NCI-H2029 treated with DMSO at 0.1 percent for 48 hours (cell line): ENCODE results near the gene LAG3.
"Not testable (repeated sequence)": the region's sequence is repeated elsewhere in the genome, so short reads cannot be mapped to it uniquely, and the experiment has no call there.

Source experiments
- DNase-seq: peaks from one replicate; lab custom pipeline; 2025; lab: John Stamatoyannopoulos, UW

The LAG3 gene

GRCh38 chr12:6772331-6772695 is at the start of gene LAG3:
TSS of gene LAG3 (plus strand) at chr12:6772520. CDS start at chr12:6772853, 333 bp downstream.
- no peak for DNase-seq

- DNase-seq: no peak
These were observed 49.5 kb upstream of the LAG3 start for GRCh38 chr12:6722863-6723262.

GRCh38 chr12:6723607-6724408 is 48.5 kb upstream of the LAG3 start, which contains the start of gene COPS7A:
TSS of gene COPS7A (plus strand) at chr12:6724046. CDS start at chr12:6724657, 611 bp downstream.
- peak; percentile 95 for DNase-seq

GRCh38 chr12:6724409-6724797 is 47.9 kb upstream of the LAG3 start:
- DNase-seq: no peak

GRCh38 chr12:6725350-6725749 is 47.0 kb upstream of the LAG3 start:
- no peak for DNase-seq

GRCh38 chr12:6729186-6729585 is 43.1 kb upstream of the LAG3 start:
- DNase-seq: no peak

GRCh38 chr12:6730169-6730568 is 42.2 kb upstream of the LAG3 start:
- no peak for DNase-seq

GRCh38 chr12:6734506-6735387 is 37.6 kb upstream of the LAG3 start:
- DNase-seq: no peak

- no peak for DNase-seq
These were observed 36.7 kb upstream of the LAG3 start for GRCh38 chr12:6735448-6736191.

- no peak for DNase-seq
These were observed 35.6 kb upstream of the LAG3 start for GRCh38 chr12:6736754-6737153.

- not testable (repeated sequence) for DNase-seq
These were observed 30.2 kb upstream of the LAG3 start for GRCh38 chr12:6742080-6742479.

GRCh38 chr12:6742834-6743233 is 29.5 kb upstream of the LAG3 start:
- DNase-seq: no peak

GRCh38 chr12:6743300-6743699 is 29.0 kb upstream of the LAG3 start:
- DNase-seq: not testable (repeated sequence)

- DNase-seq: no peak
These were observed 26.4 kb upstream of the LAG3 start for GRCh38 chr12:6745741-6746525.

GRCh38 chr12:6747216-6747615 is 25.1 kb upstream of the LAG3 start:
- DNase-seq: no peak

GRCh38 chr12:6748761-6749160 is 23.6 kb upstream of the LAG3 start:
- no peak for DNase-seq

GRCh38 chr12:6750506-6750905 is 21.8 kb upstream of the LAG3 start:
- DNase-seq: no peak

GRCh38 chr12:6751767-6752166 is 20.6 kb upstream of the LAG3 start:
- no peak for DNase-seq

- DNase-seq: no peak
These were observed 20.0 kb upstream of the LAG3 start for GRCh38 chr12:6752167-6752920.

- DNase-seq: peak; percentile 90
These were observed 19.2 kb upstream of the LAG3 start, which contains the start of gene MLF2 for GRCh38 chr12:6752921-6753771. TSS of gene MLF2 (minus strand) at chr12:6753141. CDS start at chr12:6752334, 807 bp downstream.
